Smooth muscle cell (in vitro differentiated cells): ENCODE data around the gene BMERB1. TPM values are rescaled to one million over a fixed set of nuclear protein-coding genes. Genes with fewer than 3 reads are reported as not detected.

Source experiments
- DNase-seq: peaks from one replicate; lab custom pipeline; 2025; ENCODE audit not compliant: unreplicated experiment; lab: John Stamatoyannopoulos, UW
- H2AFZ ChIP-seq: fragments of 200-600 bp; sonication (generic); 2 replicates; pipeline ENCODE4 v1.6.0; 2016; ENCODE audit warnings: antibody characterized with exemption, low read depth, mild to moderate bottlenecking
- H3F3A ChIP-seq: fragments of 200-600 bp; sonication (generic); 2 replicates; pipeline ENCODE4 v1.6.0; 2017; ENCODE audit warnings: antibody characterized with exemption, low read depth
- H3K27ac ChIP-seq: fragments of 200-600 bp; sonication (generic); 2 replicates; pipeline ENCODE4 v1.5.1; 2016; ENCODE audit warnings: low read depth, mild to moderate bottlenecking
- H3K27me3 ChIP-seq: fragments of 200-600 bp; sonication (generic); 2 replicates; pipeline ENCODE4 v1.6.1; 2016; ENCODE audit warnings: low read depth, mild to moderate bottlenecking
- H3K36me3 ChIP-seq: fragments of 200-600 bp; sonication (generic); 2 replicates; pipeline ENCODE4 v1.5.1; 2016; ENCODE audit warnings: low read depth
- H3K4me1 ChIP-seq: fragments of 200-600 bp; sonication (generic); 2 replicates; pipeline ENCODE4 v1.5.1; 2016; ENCODE audit warnings: low read depth
- H3K4me2 ChIP-seq: fragments of 200-600 bp; sonication (generic); 2 replicates; pipeline ENCODE4 v1.6.0; 2016; ENCODE audit warnings: mild to moderate bottlenecking
- H3K4me3 ChIP-seq: fragments of 200-600 bp; sonication (generic); 2 replicates; pipeline ENCODE4 v1.5.1; 2016; ENCODE audit warnings: mild to moderate bottlenecking
- H3K79me2 ChIP-seq: fragments of 200-600 bp; sonication (generic); 2 replicates; pipeline ENCODE4 v1.6.0; 2016; ENCODE audit warnings: low read depth, mild to moderate bottlenecking
- H3K9ac ChIP-seq: fragments of 200-600 bp; sonication (generic); 2 replicates; pipeline ENCODE4 v1.6.0; 2016; ENCODE audit warnings: low read depth
- H3K9me3 ChIP-seq: fragments of 200-600 bp; sonication (generic); replicated peaks from 2 replicates; pipeline ENCODE4 v1.5.1; 2016; ENCODE audit warnings: low read depth
- H4K20me1 ChIP-seq: fragments of 200-600 bp; sonication (generic); 2 replicates; pipeline ENCODE4 v1.6.0; 2016; ENCODE audit warnings: low read depth
- WGBS: methylation state at CpG from one replicate; pipeline ENCODE4 v1.1.7; 2016; ENCODE audit warnings: low lambda C conversion rate; 5-methylcytosine and 5-hydroxymethylcytosine counted together
- polyA plus RNA-seq: library from polyadenylated mRNA; unstranded; fragments of >200 nt; fragmentation: Nextera tagmentation; extraction: Ambion mirVana; gene quantifications from 2 replicates; pipeline ENCODE4 v1.2.1, GENCODE V29; 2016
- total RNA-seq: library from RNA; depleted of rRNA; stranded (reverse); fragments of >200 nt; gene quantifications from 2 replicates; pipeline ENCODE4 v1.2.3, GENCODE V29; 2014
- TF ChIP-seq, protein P1 (sequence below): fragments of 200-600 bp; sonication (generic); IDR thresholded peaks from 2 replicates; pipeline ENCODE4 v1.5.1; 2017; ENCODE audit warnings: borderline replicate concordance, mild to moderate bottlenecking, antibody characterized with exemption; ENCODE audit not compliant: insufficient read depth, poor library complexity, severe bottlenecking

Gene BMERB1
- total and polyA plus RNA-seq, 2 experiments from 2014 or later: 16.5 to 20.0 TPM

DNA sequence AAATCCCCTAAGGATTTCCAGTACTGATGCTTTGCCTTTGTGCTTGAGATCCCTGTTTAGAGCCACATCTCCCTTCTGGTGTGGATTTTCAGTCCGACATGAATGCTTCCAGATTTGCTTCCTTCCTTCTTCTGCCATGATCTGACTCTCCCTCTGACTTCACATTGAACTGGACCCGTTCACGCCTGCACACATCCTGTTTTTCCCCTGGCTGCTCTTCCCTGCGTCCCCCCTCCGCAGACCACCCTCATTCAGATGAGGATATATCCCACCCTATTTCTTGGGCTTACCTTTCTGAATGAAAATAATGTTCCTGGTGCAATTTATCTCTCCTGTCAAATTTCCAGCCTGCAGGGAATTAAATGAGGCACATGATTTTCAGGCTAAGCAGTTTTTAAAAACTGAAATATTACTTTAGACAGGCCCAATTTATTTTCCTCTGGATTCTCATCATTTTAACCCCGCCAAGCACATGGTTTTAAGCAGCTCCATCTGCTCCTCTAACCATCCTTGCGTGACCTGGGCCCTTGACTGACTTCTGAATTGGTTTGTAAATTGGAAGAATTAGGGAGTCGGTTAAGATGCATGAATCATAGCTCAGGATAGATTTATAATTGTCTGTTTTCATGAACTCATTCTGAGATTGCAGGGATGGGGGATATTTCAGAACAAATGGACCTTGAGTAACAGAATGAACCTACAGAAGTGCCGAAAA is 59.2 kb downstream of the BMERB1 start:
- Histone ChIP-seq H3K9me3 (no peaks in the 10 kb centered on the region), H3K4me1 (no peaks in the 10 kb centered on the region), H3K9ac (peak overlapping the region; percentile 11), H3K4me3 (no peak overlapping the region), H2AFZ (no peak overlapping the region), H3K4me2 (peak overlapping the region; percentile 12), H3F3A (peaks cover 5% of the 10 kb centered on the region), H3K79me2 (no peaks in the 10 kb centered on the region), H3K27me3 (no peaks in the 10 kb centered on the region), H4K20me1 (no peaks in the 10 kb centered on the region), H3K27ac (peak overlapping the region; percentile 60), H3K36me3 (no peaks in the 10 kb centered on the region)
- TF ChIP-seq, protein P1, sequence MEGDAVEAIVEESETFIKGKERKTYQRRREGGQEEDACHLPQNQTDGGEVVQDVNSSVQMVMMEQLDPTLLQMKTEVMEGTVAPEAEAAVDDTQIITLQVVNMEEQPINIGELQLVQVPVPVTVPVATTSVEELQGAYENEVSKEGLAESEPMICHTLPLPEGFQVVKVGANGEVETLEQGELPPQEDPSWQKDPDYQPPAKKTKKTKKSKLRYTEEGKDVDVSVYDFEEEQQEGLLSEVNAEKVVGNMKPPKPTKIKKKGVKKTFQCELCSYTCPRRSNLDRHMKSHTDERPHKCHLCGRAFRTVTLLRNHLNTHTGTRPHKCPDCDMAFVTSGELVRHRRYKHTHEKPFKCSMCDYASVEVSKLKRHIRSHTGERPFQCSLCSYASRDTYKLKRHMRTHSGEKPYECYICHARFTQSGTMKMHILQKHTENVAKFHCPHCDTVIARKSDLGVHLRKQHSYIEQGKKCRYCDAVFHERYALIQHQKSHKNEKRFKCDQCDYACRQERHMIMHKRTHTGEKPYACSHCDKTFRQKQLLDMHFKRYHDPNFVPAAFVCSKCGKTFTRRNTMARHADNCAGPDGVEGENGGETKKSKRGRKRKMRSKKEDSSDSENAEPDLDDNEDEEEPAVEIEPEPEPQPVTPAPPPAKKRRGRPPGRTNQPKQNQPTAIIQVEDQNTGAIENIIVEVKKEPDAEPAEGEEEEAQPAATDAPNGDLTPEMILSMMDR: no peak
- 86% methylated on average over 9 of the region's 9 CpGs for WGBS
- DNase-seq: no peak

DNA sequence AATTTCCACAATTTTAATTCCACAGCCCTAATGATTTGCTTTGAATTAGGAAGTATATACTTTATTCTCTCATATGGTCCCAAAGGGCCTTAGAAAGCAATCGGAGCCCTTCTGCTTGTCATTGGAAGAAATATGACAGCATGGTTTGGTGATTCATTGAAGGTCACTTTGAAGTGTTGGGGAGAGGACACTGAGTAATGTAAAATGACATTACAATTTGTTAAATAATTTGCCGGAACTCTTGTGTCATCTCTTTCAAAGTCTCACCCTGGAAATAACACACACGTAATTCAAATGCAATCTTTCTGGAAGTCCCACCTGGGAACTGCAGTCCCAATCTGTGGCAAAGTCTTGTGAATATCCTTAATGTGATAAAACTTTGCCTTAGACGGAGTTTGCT is 59.8 kb downstream of the BMERB1 start:
- H3K79me2 ChIP-seq: no peaks in the 10 kb centered on the region
- H3K4me2 ChIP-seq: peak overlapping the region; percentile 12
- 43% methylated on average over 4 of the region's 4 CpGs for WGBS

GRCh38 chr16:15495898-15496297 is 61.5 kb downstream of the BMERB1 start:
- Histone ChIP-seq H2AFZ (no peak overlapping the region), H3K4me2 (no peak overlapping the region), H3K4me1 (no peaks in the 10 kb centered on the region), H3K27ac (no peak overlapping the region), H4K20me1 (no peaks in the 10 kb centered on the region), H3K4me3 (no peak overlapping the region), H3K9me3 (no peaks in the 10 kb centered on the region), H3K9ac (no peak overlapping the region), H3K36me3 (no peaks in the 10 kb centered on the region), H3K79me2 (no peaks in the 10 kb centered on the region), H3F3A (no peaks in the 10 kb centered on the region), H3K27me3 (no peaks in the 10 kb centered on the region)
- DNase-seq: no peak
- 98% methylated on average over 2 of the region's 2 CpGs for WGBS
- TF ChIP-seq, protein P1: no peak

More for the DNA sequence above, 59.8 kb downstream of the BMERB1 start:
- Histone ChIP-seq H3K36me3 (no peaks in the 10 kb centered on the region), H3K9me3 (no peaks in the 10 kb centered on the region), H3K27me3 (no peaks in the 10 kb centered on the region), H3K9ac (peak overlapping the region; percentile 11), H3K4me3 (no peak overlapping the region), H3K27ac (peak overlapping the region; percentile 60), H2AFZ (no peak overlapping the region), H3K4me1 (no peaks in the 10 kb centered on the region), H3F3A (peaks cover 1% of the 10 kb centered on the region), H4K20me1 (no peaks in the 10 kb centered on the region)
- TF ChIP-seq, protein P1: no peak
- DNase-seq: no peak
